Measurements from ENCODE around the gene KRTAP12-2.

- no peak for TF ChIP-seq POLR2A (IDR thresholded peaks at IDR 0.05; ENCODE audit: low read length)
- TF ChIP-seq GATA1 (IDR thresholded peaks at IDR 0.05; ENCODE audit: low read depth, low read length) = no peak
These were observed 17.8 kb upstream of the KRTAP12-2 start for GRCh38 chr21:44684483-44684882.

Measured in erythroblast (primary cell).